ENCODE data around the gene GLCCI1.

GLCCI1 gene

GRCh38 chr7:7970237-7970530 is 1.6 kb downstream of the GLCCI1 start:
- no peaks in the 10 kb centered on the region for H3K27me3 Mint-ChIP-seq
- peaks cover 3% of the 10 kb centered on the region for H3K36me3 Mint-ChIP-seq (ENCODE audit: low read depth)
- H3K27ac Mint-ChIP-seq: no peak overlapping the region
- H3K4me1 Mint-ChIP-seq (ENCODE audit: low read depth): peaks cover 35% of the 10 kb centered on the region
- H3K4me3 Mint-ChIP-seq: no peak overlapping the region
- no peaks in the 10 kb centered on the region for H3K9me3 Mint-ChIP-seq
- DNase-seq: no peak

GRCh38 chr7:7970531-7971307 is 2.1 kb downstream of the GLCCI1 start:
- Mint-ChIP-seq H3K27ac (no peak overlapping the region), H3K36me3 (ENCODE audit: low read depth) (peaks cover 3% of the 10 kb centered on the region), H3K9me3 (no peaks in the 10 kb centered on the region), H3K4me3 (no peak overlapping the region), H3K4me1 (ENCODE audit: low read depth) (peaks cover 35% of the 10 kb centered on the region), H3K27me3 (no peaks in the 10 kb centered on the region)
- DNase-seq: no peak

GRCh38 chr7:7971308-7972040 is 2.9 kb downstream of the GLCCI1 start:
- Mint-ChIP-seq H3K4me3 (no peak overlapping the region), H3K4me1 (ENCODE audit: low read depth) (peaks cover 37% of the 10 kb centered on the region), H3K27ac (no peak overlapping the region), H3K9me3 (no peaks in the 10 kb centered on the region), H3K27me3 (no peaks in the 10 kb centered on the region), H3K36me3 (ENCODE audit: low read depth) (peaks cover 3% of the 10 kb centered on the region)
- DNase-seq: no peak

GRCh38 chr7:7972128-7972527 is 3.5 kb downstream of the GLCCI1 start:
- Mint-ChIP-seq H3K9me3 (no peaks in the 10 kb centered on the region), H3K36me3 (ENCODE audit: low read depth) (peaks cover 3% of the 10 kb centered on the region), H3K4me3 (no peak overlapping the region), H3K27me3 (no peaks in the 10 kb centered on the region), H3K4me1 (ENCODE audit: low read depth) (peaks cover 42% of the 10 kb centered on the region), H3K27ac (no peak overlapping the region)
- DNase-seq: no peak

- Mint-ChIP-seq H3K36me3 (ENCODE audit: low read depth) (peaks cover 3% of the 10 kb centered on the region), H3K27me3 (no peaks in the 10 kb centered on the region), H3K27ac (peak overlapping the region; percentile 48), H3K4me3 (peak overlapping the region; percentile 64), H3K9me3 (no peaks in the 10 kb centered on the region), H3K4me1 (ENCODE audit: low read depth) (peaks cover 43% of the 10 kb centered on the region)
- DNase-seq: no peak
Observed at GRCh38 chr7:7972922-7973594, 4.5 kb downstream of the GLCCI1 start.

- Mint-ChIP-seq H3K27me3 (no peaks in the 10 kb centered on the region), H3K4me1 (ENCODE audit: low read depth) (peaks cover 61% of the 10 kb centered on the region), H3K36me3 (ENCODE audit: low read depth) (no peaks in the 10 kb centered on the region), H3K9me3 (no peaks in the 10 kb centered on the region), H3K27ac (no peak overlapping the region), H3K4me3 (no peak overlapping the region)
- no peak for DNase-seq
Observed at GRCh38 chr7:7976677-7977076, 8.1 kb downstream of the GLCCI1 start.

- no peak overlapping the region for H3K27ac Mint-ChIP-seq
- peaks cover 70% of the 10 kb centered on the region for H3K4me1 Mint-ChIP-seq (ENCODE audit: low read depth)
- H3K36me3 Mint-ChIP-seq (ENCODE audit: low read depth): no peaks in the 10 kb centered on the region
- no peak overlapping the region for H3K4me3 Mint-ChIP-seq
- H3K27me3 Mint-ChIP-seq: no peaks in the 10 kb centered on the region
- no peak for DNase-seq
- no peaks in the 10 kb centered on the region for H3K9me3 Mint-ChIP-seq
Observed at GRCh38 chr7:7977774-7978173, 9.2 kb downstream of the GLCCI1 start.

- Mint-ChIP-seq H3K4me1 (ENCODE audit: low read depth) (peaks cover 69% of the 10 kb centered on the region), H3K27ac (no peak overlapping the region), H3K36me3 (ENCODE audit: low read depth) (no peaks in the 10 kb centered on the region), H3K9me3 (no peaks in the 10 kb centered on the region), H3K4me3 (no peak overlapping the region), H3K27me3 (no peaks in the 10 kb centered on the region)
- DNase-seq: no peak
Observed at GRCh38 chr7:7978860-7979259, 10.3 kb downstream of the GLCCI1 start.

GRCh38 chr7:7979558-7979957 is 11.0 kb downstream of the GLCCI1 start:
- no peak overlapping the region for H3K27ac Mint-ChIP-seq
- H3K9me3 Mint-ChIP-seq: no peaks in the 10 kb centered on the region
- peaks cover 64% of the 10 kb centered on the region for H3K4me1 Mint-ChIP-seq (ENCODE audit: low read depth)
- DNase-seq: no peak
- H3K36me3 Mint-ChIP-seq (ENCODE audit: low read depth): no peaks in the 10 kb centered on the region
- H3K4me3 Mint-ChIP-seq: no peak overlapping the region
- no peaks in the 10 kb centered on the region for H3K27me3 Mint-ChIP-seq

- Mint-ChIP-seq H3K4me3 (no peak overlapping the region), H3K27me3 (no peaks in the 10 kb centered on the region), H3K9me3 (no peaks in the 10 kb centered on the region), H3K4me1 (ENCODE audit: low read depth) (peaks cover 64% of the 10 kb centered on the region), H3K36me3 (ENCODE audit: low read depth) (no peaks in the 10 kb centered on the region), H3K27ac (no peak overlapping the region)
- DNase-seq: no peak
Observed at GRCh38 chr7:7980134-7980533, 11.5 kb downstream of the GLCCI1 start.

- H3K4me3 Mint-ChIP-seq: no peak overlapping the region
- H3K27ac Mint-ChIP-seq: no peak overlapping the region
- no peak for DNase-seq
- H3K27me3 Mint-ChIP-seq: no peaks in the 10 kb centered on the region
- H3K36me3 Mint-ChIP-seq (ENCODE audit: low read depth): no peaks in the 10 kb centered on the region
- H3K4me1 Mint-ChIP-seq (ENCODE audit: low read depth): peaks cover 62% of the 10 kb centered on the region
- H3K9me3 Mint-ChIP-seq: no peaks in the 10 kb centered on the region
Observed at GRCh38 chr7:7982904-7983303, 14.3 kb downstream of the GLCCI1 start.

- Mint-ChIP-seq H3K27me3 (no peaks in the 10 kb centered on the region), H3K36me3 (ENCODE audit: low read depth) (no peaks in the 10 kb centered on the region), H3K4me1 (ENCODE audit: low read depth) (peaks cover 71% of the 10 kb centered on the region), H3K27ac (no peak overlapping the region), H3K9me3 (no peaks in the 10 kb centered on the region), H3K4me3 (no peak overlapping the region)
- DNase-seq: no peak
Observed at GRCh38 chr7:7984424-7984823, 15.8 kb downstream of the GLCCI1 start.

- no peak for DNase-seq
- Mint-ChIP-seq H3K27ac (no peak overlapping the region), H3K9me3 (peaks cover 16% of the 10 kb centered on the region), H3K4me1 (ENCODE audit: low read depth) (peaks cover 67% of the 10 kb centered on the region), H3K4me3 (no peak overlapping the region), H3K36me3 (ENCODE audit: low read depth) (peaks cover 13% of the 10 kb centered on the region), H3K27me3 (no peaks in the 10 kb centered on the region)
Observed at GRCh38 chr7:7988706-7989105, 20.1 kb downstream of the GLCCI1 start.

GRCh38 chr7:7989133-7989532 is 20.5 kb downstream of the GLCCI1 start:
- Mint-ChIP-seq H3K4me1 (ENCODE audit: low read depth) (peaks cover 66% of the 10 kb centered on the region), H3K27ac (peak overlapping the region; percentile 53), H3K9me3 (peaks cover 16% of the 10 kb centered on the region), H3K4me3 (peak overlapping the region; percentile 58), H3K36me3 (ENCODE audit: low read depth) (peaks cover 13% of the 10 kb centered on the region), H3K27me3 (no peaks in the 10 kb centered on the region)
- DNase-seq: no peak

All from activated T-cell treated with anti-CD3 and anti-CD28 coated beads, Interleukin-2, amount 50 U/mL, for 24 hours (primary cell).